Measurements from ENCODE around the gene ADAMTS7. TPM values are rescaled to one million over a fixed set of nuclear protein-coding genes. Genes with fewer than 3 reads are reported as not detected.

The ADAMTS7 gene
- total RNA-seq, 1 experiment from 2014 or later = 23.1 TPM

GRCh38 chr15:78796510-78796909 lies 14.8 kb downstream of the ADAMTS7 start:
- Mint-ChIP-seq H3K9me3 (no peaks in the 10 kb centered on the region; a peak in 1 of 5 replicates), H3K27ac (no peak overlapping the region), H3K4me3 (no peak overlapping the region), H3K36me3 (ENCODE audit: insufficient read depth in 1 of 3, low read depth in 3 of 3) (peaks cover 6 to 17% (median 11%) of the 10 kb centered on the region in 3 experiments; a peak in 6 of 7 replicates), H3K27me3 (ENCODE audit: low read depth) (no peaks in the 10 kb centered on the region), H3K4me1 (0 out of 4 replicates have a peak, but pooled peaks cover 0 to 5% of the 10 kb centered on the region in 2 experiments)
- Histone ChIP-seq H2BK120ac (ENCODE audit: low read depth, low read length, poor library complexity, severe bottlenecking) (no peak overlapping the region), H2BK15ac (ENCODE audit: low read depth, low read length) (no peak overlapping the region), H4K8ac (replicated peaks; ENCODE audit: insufficient read length, low read depth, low read length) (no peak overlapping the region), H3T11ph (ENCODE audit: low read length) (no peak overlapping the region), H4K91ac (ENCODE audit: insufficient read length, low read depth, low read length) (no peak overlapping the region), H2AFZ (ENCODE audit: low read length) (no peak overlapping the region), H3K9ac (ENCODE audit: extremely low read depth, insufficient read length, low read length) (no peak overlapping the region), H3K27me3 (ENCODE audit: insufficient read depth, low read length) (no peaks in the 10 kb centered on the region), H4K20me1 (ENCODE audit: control insufficient read depth, insufficient read depth, insufficient read length) (no peaks in the 10 kb centered on the region), H4K5ac (ENCODE audit: insufficient read length, low read depth, low read length) (no peak overlapping the region), H3K23ac (ENCODE audit: insufficient read length, low read depth, low read length) (no peak overlapping the region), H3K4me2 (ENCODE audit: insufficient read depth, insufficient read length, low read length) (no peak overlapping the region), H3K79me2 (ENCODE audit: insufficient read depth, low read length) (no peaks in the 10 kb centered on the region), H3K9me3 (ENCODE audit: control insufficient read depth, low read depth, low read length) (no peaks in the 10 kb centered on the region), H3K79me1 (ENCODE audit: insufficient read depth, low read depth, low read length, poor library complexity, severe bottlenecking) (no peaks in the 10 kb centered on the region), H3K56ac (ENCODE audit: insufficient read length, low read depth, low read length) (no peak overlapping the region), H3K23me2 (ENCODE audit: insufficient read length, low read depth, low read length, poor library complexity, severe bottlenecking) (no peaks in the 10 kb centered on the region), H2AK5ac (ENCODE audit: insufficient read length, low read length) (no peak overlapping the region), H3K4ac (ENCODE audit: low read depth, low read length) (no peak overlapping the region), H2BK5ac (ENCODE audit: insufficient read length, low read length) (no peak overlapping the region), H3K14ac (ENCODE audit: insufficient read depth, low read length) (no peak overlapping the region), H3K18ac (ENCODE audit: insufficient read length, low read depth, low read length) (no peak overlapping the region), H2BK12ac (ENCODE audit: insufficient read length, low read depth, low read length) (no peak overlapping the region), H3K27ac (ENCODE audit: insufficient read length, low read depth, low read length) (no peak overlapping the region), H2BK20ac (ENCODE audit: low read depth, low read length, poor library complexity, severe bottlenecking) (no peak overlapping the region), H3K4me1 (ENCODE audit: insufficient read depth, low read length) (no peaks in the 10 kb centered on the region)
- no peak for DNase-seq
- no peak for TF ChIP-seq CTCF (conservative IDR thresholded peaks at IDR 0.05)
- WGBS (ENCODE audit: extremely low coverage, insufficient read length, low lambda C conversion rate) = no CpG with 5 or more reads among the region's 15 CpGs
